Stomach (tissue), 4 donors: ENCODE measurements around the gene TANGO2.

Experiments
- POLR2A ChIP-seq, 4 donors: fragments of 450-650 bp; IDR thresholded peaks; one replicate each; pipeline ENCODE4 v1.6.1; 2016; ENCODE audit warnings: antibody characterized with exemption in 4 of 4, control low read depth in 2 of 4, mild to moderate bottlenecking in 1 of 4, moderate library complexity in 1 of 4
- POLR2AphosphoS5 ChIP-seq, 3 donors: sonication (generic); formaldehyde crosslinking; IDR thresholded peaks; one replicate each; pipeline ENCODE4 v1.6.1; 2016; ENCODE audit warnings: antibody characterized with exemption in 3 of 3
- TF ChIP-seq, protein P1 (sequence below), 7 experiments: fragments of 450-650 bp in 4 of 7; fragments of 200-600 bp in 3 of 7; sonication (generic) in 3 of 7; IDR thresholded peaks; one replicate each; pipeline ENCODE4 v1.5.1; 2016 to 2019; ENCODE audit warnings: antibody characterized with exemption in 7 of 7, control low read depth in 2 of 7, mild to moderate bottlenecking in 1 of 7

GRCh38 chr22:20101638-20102037 is 80.7 kb downstream of the TANGO2 start:
- TF ChIP-seq POLR2AphosphoS5 (IDR thresholded peaks at IDR 0.05) (no peak), POLR2A (IDR thresholded peaks at IDR 0.05) (no peak)
- TF ChIP-seq, protein P1, sequence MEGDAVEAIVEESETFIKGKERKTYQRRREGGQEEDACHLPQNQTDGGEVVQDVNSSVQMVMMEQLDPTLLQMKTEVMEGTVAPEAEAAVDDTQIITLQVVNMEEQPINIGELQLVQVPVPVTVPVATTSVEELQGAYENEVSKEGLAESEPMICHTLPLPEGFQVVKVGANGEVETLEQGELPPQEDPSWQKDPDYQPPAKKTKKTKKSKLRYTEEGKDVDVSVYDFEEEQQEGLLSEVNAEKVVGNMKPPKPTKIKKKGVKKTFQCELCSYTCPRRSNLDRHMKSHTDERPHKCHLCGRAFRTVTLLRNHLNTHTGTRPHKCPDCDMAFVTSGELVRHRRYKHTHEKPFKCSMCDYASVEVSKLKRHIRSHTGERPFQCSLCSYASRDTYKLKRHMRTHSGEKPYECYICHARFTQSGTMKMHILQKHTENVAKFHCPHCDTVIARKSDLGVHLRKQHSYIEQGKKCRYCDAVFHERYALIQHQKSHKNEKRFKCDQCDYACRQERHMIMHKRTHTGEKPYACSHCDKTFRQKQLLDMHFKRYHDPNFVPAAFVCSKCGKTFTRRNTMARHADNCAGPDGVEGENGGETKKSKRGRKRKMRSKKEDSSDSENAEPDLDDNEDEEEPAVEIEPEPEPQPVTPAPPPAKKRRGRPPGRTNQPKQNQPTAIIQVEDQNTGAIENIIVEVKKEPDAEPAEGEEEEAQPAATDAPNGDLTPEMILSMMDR (IDR thresholded peaks at IDR 0.05), result no peak
